ENCODE results near the gene DIP2B.

DIP2B gene

DNA sequence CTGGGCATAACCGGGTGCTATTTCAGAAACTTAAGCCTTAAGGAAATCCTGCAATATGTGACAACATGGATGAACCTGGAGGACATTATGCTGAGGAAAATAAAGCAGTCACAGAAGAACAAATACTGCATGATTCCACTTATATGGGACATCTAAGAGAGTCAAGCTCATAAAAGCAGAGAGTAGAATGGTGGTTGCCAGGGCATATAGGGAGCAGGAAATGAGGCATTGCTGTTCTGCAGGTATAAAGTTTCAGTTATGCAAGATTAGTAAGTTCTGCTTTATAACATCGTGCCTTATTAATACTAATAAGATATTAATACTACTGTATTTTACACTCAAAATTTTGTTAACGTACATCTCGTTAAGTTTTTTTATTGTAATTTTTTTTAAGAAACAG, 134.9 kb downstream of the DIP2B start:
- DNase-seq (ENCODE audit: low spot score): no peak

- DNase-seq (ENCODE audit: low spot score): no peak
These were observed 135.6 kb downstream of the DIP2B start for GRCh38 chr12:50640321-50640939.

DNA sequence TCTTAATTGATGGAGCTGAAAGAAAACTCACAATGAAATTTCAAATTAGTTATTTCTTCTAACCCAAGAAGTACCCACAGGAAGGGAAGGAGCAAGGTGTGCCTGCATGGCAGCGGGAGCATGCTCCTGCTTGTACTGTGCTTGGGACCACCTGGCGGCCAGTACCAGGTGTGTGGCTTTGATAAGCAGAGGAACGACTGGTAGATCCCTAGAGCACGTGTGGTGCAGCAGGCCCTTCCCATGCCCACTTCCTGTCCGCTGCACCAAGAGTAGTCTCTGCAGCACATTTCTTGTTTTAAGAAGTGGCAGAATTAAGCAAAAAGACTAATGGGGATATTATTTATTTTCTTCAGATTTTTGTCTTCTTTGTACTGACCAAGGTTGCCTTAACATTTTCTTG, 136.8 kb downstream of the DIP2B start:
- DNase-seq (ENCODE audit: low spot score): no peak

DNA sequence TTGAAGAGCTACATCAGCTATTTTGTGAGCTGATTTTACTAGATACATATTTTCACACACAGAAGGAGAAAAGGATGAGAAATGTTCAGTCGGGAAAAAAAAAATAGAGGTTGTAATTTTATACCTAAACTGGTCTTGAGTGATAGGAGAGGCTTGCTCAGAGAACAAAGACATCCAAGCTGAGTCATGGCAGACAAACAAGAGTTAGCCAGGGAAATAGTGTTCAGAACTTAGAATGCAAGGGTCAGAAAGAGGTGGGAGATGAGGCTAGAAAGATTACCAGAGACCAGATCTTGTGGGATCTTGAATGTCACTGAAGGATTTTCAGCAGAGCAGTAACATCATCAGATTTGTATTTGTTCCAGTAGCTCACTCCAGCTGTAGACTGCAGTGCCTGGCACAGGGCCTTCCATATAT, 137.3 kb downstream of the DIP2B start:
- no peak for DNase-seq (ENCODE audit: low spot score)

DNA sequence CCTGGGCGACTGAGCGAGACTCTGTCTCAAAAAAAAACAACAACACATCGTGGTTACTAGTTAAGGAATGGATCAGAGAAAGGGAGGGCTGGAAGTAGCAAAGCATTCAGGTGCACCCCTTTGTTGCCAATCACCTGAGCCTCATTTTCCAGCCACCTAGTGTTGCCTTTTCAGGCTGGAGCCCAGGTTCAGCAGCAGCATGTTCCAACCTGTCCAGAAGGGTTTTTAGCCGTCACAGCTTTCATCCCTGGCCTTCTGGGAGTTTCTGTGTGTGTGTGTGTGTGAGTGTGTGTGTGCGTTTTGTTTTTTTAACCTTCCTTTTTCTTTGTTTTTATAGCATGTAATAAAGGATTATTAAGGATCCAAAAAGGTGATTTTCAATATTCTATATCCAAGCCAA, 138.0 kb downstream of the DIP2B start:
- no peak for DNase-seq (ENCODE audit: low spot score)

DNA sequence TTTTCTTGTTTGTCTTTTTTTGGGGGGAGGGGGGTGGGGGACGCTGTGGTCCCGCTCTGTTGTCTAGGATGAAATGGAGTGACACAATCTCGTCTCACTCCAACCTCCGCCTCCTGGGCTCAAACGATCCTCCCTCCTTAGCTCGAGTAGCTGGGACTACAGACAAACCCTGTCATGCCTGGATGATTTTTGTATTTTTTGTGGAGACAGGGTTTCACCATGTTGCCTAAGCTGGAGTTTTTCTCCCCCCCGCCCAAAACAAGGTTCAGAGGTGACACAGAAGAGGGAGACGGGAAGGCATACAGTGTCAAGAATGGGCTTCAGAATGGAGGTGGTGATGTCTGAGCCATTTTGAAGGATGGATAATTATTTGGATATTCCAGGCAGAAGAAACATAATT, 142.2 kb downstream of the DIP2B start:
- DNase-seq (ENCODE audit: low spot score): no peak

DNA sequence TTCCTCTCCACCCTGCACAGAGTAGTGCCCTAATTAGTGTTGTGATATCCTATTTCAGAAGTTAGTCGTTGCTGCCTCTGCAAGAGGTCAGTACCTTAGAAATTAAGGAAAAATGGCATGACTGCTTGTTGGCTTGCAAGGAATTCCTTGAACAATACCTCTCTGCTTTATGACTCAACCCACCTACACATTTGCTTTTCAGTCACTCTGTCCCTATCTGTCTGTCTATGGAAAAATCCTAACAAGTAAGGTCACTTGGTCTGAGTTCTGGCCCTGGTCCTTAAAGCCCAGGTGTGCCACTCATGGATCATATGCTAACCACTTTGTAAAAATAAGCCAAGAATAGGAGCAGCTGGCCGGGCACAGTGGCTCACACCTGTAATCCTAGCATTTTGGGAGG, 142.7 kb downstream of the DIP2B start:
- DNase-seq (ENCODE audit: low spot score): no peak

- no peak for DNase-seq (ENCODE audit: low spot score)
These were observed 145.5 kb downstream of the DIP2B start for GRCh38 chr12:50650285-50650684.

GRCh38 chr12:50655374-50655921, 150.7 kb downstream of the DIP2B start:
- no peak for DNase-seq (ENCODE audit: low spot score)

DNA sequence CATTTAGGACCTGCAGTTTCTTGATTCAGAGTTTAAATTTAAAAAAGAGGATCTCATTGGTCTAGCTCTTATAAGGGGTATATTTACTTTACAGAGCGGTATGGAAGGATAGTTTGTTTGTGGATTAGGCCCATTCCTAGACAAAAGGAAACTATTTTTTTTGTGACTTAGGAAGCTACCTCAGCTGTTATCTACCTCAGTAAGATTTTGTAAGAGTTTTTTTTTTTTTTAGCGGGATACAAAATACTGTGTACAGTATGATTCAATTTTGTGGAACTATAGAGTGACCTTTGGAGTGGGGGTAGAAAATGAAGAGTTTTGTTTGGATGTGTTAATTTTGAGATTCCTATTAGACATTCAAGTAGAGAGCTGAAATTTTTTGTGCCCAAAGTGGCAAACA, 154.5 kb downstream of the DIP2B start:
- DNase-seq (ENCODE audit: low spot score): no peak

GRCh38 chr12:50659690-50660424, 155.1 kb downstream of the DIP2B start:
- DNase-seq (ENCODE audit: low spot score): no peak

- DNase-seq (ENCODE audit: low spot score): no peak
These were observed 155.6 kb downstream of the DIP2B start for GRCh38 chr12:50660425-50660822.

GRCh38 chr12:50661300-50662115, 156.7 kb downstream of the DIP2B start:
- DNase-seq (ENCODE audit: low spot score): no peak

- DNase-seq (ENCODE audit: low spot score): no peak
These were observed 157.3 kb downstream of the DIP2B start for GRCh38 chr12:50662116-50662510.

GRCh38 chr12:50665170-50665569, 160.4 kb downstream of the DIP2B start:
- no peak for DNase-seq (ENCODE audit: low spot score)

DNA sequence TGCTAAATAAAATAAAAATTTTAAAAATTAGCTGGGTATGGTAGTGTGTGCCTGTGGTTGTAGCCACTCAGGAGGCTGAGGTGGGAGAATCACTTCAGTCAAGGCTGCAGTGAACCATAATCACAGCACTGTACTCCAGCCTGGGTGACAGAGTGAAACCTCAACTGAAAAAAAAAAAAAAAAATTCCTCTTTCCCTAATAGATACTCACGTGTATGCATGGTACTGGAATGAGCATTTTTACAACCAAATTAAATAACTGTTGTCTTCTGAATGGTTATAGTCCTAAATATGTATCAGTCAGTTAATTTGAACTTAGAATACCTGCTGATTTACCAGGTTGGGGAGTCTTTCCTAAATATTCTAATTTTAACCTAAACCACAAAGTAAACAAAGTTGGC, 160.8 kb downstream of the DIP2B start:
- no peak for DNase-seq (ENCODE audit: low spot score)

DNA sequence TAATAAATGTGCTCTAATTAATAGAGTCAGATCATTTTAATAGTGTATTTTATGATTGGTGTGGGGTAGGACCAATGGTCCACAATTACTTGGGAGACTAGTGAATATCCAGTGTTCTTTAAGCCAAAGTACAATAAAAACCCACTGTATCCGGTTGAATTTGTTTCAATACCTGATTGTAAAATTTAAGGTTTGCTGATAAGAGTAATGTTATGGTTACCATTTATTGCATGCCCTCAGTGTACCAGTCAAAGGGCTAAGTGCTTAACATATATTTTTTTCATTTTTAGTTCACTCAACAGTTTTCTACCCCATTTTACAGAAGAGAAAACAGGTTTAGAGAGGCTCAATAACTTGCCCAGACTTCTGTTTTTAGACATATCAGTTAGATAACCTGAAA, 161.2 kb downstream of the DIP2B start:
- no peak for DNase-seq (ENCODE audit: low spot score)

DNA sequence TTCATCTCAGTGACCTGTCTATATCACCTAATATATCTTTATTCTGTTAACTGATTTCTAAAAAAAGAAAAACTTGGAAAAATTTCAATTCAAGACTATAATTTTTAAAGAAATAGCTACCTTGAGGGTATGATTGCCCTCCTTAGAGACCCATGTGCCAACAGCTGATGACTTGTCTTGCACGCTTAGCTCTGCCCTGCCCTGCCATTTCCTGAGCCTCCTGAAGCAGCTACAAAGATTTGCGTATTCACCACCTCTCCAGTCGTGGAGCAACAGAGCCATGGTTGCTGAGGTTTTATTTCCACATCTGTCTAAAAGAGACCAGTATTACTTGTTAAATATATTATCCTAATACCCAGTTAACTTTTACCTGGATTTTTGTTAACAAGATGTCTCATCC, 167.4 kb downstream of the DIP2B start:
- no peak for DNase-seq (ENCODE audit: low spot score)

- DNase-seq (ENCODE audit: low spot score): no peak
These were observed 172.0 kb downstream of the DIP2B start for GRCh38 chr12:50676756-50677155.

- no peak for DNase-seq (ENCODE audit: low spot score)
These were observed 173.1 kb downstream of the DIP2B start for GRCh38 chr12:50677858-50678257.

GRCh38 chr12:50678650-50679365, 174.0 kb downstream of the DIP2B start:
- no peak for DNase-seq (ENCODE audit: low spot score)

DNA sequence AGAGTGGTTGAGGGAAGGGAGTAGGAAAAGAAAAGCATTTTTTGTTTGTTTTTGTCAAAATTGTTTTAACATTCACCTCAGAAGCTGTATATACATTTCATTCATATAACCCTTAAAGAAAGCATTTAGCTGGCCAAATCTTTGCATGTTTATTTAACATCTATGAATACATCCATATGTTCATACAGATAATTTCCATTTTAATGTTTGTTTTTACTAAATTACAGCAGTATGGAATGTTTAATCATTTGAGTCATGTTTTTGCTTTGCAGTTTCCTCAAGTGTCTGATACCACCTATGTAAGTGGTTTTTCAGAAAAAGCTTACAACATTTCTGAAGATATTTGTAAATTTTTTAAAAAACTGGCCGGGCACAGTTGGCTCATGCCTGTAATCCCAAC, 174.8 kb downstream of the DIP2B start:
- no peak for DNase-seq (ENCODE audit: low spot score)
